CD4-positive, alpha-beta T cell treated with Interleukin-15 for 4 hours (primary cell): ENCODE measurements around the gene ZDHHC20.
A peak's percentile ranks its signal among the peaks of the same experiment; 100 is the strongest.

Experiments
- DNase-seq: peaks from one replicate; pipeline ENCODE4 v3.0.0-alpha.2; 2020; ENCODE audit warnings: low spot score

ZDHHC20 gene, protein sequence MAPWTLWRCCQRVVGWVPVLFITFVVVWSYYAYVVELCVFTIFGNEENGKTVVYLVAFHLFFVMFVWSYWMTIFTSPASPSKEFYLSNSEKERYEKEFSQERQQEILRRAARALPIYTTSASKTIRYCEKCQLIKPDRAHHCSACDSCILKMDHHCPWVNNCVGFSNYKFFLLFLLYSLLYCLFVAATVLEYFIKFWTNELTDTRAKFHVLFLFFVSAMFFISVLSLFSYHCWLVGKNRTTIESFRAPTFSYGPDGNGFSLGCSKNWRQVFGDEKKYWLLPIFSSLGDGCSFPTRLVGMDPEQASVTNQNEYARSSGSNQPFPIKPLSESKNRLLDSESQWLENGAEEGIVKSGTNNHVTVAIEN

DNA sequence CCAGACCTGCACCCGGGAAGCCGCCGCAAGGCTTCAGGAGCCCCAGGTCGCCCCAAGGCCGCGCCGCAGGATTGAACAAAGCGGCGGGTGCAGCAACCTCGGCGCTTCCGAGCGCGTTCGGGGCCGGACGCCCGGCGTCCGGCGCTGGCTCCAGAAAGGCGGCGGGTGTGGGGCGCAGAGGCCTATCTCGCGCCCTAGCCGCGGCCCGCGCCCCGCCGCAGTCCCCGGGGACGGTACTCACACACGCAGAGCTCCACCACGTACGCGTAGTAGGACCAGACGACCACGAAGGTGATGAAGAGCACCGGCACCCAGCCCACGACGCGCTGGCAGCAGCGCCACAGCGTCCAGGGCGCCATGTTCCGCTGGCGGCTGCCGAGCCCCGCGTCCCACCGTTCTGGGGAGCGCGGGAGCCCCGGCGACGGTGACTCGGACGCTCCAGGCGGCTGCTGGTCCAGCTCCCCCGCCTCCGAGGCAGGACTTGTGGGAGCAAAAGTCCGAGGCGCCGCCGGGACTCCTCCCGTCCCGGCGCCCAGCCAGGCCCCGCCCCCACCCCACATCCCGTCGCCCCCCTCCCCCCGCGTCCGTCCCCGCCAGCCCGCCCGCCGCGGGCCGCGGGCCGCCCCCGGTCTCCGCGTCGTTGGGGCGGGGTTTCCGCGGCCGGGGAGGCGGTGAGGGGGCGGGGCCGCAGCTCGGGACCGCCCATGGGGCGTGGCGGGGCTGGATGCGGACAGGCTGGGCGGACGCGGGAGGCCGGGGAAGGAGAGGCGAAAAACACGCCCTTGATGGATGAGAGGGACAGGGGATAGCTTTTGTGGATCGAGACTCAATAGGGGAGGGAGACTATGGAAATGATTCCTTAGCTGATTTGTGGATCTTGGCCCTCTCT, at the start of gene ZDHHC20:
Gene ZDHHC20 (minus strand): TSS at position 491 of the 889 bp plus-strand sequence. CDS start 132 bp downstream, at position 359.
- DNase-seq = peak; percentile 88

DNA sequence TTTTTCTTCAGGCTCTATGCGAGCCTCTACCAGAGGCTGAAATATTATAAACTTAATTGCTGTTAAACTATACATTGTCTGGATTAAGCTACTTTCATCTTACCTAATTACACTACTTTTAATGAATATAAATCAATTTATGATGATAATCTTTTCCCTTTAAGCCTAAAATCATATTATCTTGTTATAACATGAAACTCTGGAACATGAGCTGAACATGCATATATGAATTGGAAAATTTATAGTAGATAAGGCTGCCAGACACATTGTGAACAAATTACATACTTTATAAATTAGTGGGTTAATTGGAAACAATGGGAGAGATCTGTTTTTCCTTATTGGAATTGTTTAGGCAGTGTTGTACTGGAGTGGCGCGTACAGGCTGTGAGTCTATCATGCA, 45.3 kb upstream of the ZDHHC20 start:
- no peak for DNase-seq

DNA sequence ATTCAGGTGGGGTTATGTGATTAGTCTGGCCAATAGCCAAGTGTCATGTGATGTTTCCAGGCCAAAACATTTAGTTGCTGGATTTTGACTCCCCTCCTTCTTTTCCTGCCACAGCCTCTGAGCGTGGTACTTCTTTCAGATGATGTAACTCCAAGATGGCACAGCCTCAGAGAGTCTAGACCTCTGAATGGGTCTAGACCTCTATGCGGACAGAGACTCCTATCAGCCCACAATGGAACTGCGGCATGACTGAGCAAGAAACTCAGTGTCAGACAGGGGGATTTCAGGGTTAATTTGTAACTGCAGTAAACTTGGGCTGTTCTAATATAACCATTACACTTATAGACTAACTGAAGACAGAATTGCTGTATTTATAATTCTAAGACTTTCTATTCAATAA, 42.6 kb upstream of the ZDHHC20 start:
- DNase-seq = no peak

DNA sequence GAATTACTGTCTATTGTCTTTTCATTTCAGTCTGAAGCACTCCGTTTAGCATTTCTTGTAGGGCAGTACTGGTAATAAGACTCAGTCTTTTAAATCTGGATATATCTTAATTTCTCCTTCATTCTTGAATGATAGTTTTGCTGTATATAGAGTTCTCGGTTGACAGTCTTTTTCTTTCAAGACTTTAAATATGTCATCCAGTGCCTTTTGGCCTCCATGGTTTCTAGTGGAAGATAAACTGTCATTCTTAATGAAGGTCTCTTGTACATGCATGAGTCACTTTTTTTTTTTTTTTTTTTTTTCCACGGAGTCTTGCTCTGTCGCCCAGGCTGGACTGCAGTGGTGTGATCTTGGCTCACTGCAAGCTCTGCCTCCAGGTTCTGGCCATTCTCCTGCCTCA, 27.2 kb upstream of the ZDHHC20 start:
- DNase-seq = no peak

DNA sequence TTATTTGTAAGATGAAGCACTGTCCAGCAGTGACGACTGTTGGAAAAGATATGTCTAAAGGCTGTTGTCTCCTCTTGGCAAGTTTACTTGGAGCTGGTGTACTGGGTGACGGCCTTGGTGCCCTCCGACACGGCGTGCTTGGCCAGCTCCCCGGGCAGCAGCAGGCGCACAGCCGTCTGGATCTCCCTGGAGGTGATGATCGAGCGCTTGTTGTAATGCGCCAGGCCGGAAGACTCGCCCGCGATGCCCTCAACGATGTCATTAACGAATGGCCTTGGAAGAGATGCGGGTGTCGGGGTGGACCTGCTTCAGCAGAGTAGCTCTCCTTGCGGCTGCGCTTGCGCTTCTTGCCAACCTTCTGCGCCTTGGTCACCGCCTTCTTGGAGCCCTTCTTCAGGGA, 24.6 kb upstream of the ZDHHC20 start:
- no peak for DNase-seq

DNA sequence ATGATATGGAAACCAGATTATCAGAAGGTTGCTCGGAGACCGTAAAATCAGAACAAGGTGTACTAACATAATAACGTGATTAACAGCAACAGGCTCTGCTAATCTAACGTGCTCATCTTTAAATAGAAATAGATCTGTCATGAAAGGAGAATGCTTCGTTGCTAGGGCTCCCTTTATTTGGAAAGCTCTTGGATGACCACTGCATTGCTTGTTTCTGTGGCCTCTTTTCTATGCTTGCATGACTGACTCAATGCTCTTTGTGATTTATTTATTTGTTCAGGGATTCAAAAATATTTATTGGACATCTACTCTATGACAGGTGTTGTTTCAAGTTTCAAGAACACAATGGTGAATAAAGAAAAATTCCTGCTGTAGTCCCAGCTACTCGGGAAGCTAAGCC, 22.3 kb upstream of the ZDHHC20 start:
- no peak for DNase-seq

DNA sequence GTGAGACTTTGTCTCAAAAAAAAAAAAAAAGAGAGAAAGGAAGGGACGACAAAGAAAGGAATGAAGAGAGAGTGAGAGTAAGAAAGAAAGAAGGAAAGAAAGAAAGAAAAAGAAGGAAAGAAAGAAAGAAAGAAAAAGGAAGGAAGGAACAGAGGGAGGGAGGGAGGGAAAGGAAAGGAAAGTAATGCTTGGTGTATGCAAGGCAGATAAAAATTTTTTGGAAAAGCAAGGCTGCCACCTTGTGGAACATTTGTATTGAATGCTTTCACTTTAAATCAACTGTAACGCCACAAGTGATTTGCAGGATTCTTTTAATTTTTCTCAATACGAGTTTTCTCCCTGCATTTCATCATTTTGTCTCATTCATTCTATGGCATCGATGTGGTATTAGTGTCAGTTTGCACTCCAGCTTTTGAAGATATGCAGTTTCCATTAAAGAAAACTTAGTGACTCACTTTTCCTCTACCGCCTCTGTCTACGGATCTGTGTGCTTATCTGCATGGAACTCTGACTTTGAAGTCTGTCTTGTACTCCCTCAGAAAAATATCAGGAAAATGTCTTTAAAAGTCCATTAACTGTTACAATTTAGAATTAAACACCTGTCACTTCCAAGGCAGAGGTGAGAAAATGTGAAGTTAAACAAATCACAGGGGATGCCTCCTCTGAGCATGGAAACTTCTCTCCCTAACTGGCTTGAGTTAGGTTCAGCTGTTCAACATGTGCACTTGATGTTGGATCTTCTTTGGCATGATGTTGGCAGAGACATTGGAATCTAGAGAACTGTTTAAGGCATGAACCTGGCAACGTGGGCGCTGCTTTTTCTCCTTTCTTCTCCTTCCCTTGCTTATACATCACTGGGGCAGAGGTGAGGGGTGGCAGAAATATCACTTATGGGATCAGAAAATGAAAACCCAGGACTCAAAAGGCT, 20.0 kb upstream of the ZDHHC20 start:
- DNase-seq = peak; percentile 74

DNA sequence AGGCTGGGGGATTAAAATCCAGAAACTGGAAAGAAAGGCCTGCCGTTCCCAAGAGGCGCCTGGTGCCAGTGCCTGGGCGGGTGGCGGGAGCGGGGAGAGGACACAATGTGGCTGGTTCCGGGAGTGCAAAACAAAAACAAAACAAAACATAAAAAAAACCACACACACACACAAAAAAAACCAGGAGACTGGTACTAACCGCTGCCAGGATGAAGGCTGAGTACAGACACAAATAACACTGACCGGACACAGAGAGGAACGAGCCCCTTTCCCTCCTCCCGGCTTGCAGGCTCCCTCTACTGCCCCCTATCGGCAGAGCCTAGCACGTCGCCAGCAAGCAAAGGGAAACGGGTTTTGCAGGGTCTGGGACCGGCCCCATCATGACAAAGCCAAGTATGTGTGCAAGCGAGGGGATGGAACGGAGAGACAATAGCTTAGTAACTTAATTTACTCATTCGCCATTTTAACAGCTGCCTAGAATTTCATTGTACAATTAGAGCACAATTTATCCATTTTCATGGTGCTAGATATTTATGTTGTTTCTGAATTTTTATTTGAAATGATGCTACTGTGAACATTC, 17.9 kb upstream of the ZDHHC20 start:
- peak; percentile 83 for DNase-seq

DNA sequence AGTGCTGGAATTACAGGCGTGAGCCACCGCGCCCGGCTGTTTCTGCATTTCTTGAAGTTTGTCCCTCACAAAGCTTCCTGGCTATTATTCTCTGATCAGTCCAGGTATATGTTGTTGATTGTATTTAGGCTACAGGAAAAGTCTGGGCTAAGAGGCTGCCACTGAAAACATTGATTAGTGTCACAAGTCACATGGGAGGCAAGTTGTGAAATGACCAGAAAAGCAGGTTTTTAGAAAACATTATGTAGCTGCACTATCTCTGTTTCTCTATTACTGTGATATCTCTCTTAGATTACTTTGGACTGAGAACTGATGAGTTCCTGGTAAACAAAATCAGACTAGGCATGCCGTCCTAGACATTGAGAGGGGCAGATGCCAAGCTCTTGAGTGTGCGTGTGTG, 16.0 kb upstream of the ZDHHC20 start:
- no peak for DNase-seq

DNA sequence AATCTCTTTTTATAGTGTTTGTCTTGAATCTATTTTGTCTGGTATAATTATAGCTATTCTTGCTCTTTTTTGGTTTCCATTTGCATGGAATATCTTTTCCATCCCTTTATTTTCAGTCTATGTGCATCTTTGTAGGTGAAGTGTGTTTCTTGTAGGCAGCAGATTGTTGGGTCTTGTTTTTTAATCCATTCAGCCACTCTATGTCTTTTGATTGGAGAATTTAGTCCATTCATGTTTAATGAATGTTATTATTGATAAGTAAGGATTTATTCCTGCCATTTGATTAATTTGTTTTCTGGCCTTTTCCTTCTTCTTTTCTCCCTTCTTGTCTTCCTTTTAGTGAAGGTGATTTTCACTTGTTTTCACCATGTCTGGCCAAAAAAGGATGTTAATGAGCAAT, 11.7 kb upstream of the ZDHHC20 start:
- DNase-seq = no peak

DNA sequence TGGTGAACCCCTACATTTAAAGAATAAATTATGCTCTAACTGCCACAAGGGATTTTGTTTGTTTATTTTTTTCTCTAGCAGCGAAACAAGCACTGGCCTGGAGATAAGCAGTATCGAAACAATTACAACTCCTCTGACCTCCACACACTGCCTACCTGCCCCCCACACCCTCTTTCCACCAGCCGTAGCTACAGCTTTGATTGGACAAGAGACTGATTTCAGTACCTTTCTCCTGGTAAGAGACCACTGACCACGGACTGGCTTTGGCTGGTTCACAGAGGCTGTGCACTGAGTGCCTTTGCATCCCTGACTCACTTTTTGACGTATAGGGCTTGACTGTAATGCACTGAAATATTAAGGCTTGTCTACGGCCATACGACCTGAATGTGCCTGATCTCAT, 7.4 kb upstream of the ZDHHC20 start:
- DNase-seq = no peak

DNA sequence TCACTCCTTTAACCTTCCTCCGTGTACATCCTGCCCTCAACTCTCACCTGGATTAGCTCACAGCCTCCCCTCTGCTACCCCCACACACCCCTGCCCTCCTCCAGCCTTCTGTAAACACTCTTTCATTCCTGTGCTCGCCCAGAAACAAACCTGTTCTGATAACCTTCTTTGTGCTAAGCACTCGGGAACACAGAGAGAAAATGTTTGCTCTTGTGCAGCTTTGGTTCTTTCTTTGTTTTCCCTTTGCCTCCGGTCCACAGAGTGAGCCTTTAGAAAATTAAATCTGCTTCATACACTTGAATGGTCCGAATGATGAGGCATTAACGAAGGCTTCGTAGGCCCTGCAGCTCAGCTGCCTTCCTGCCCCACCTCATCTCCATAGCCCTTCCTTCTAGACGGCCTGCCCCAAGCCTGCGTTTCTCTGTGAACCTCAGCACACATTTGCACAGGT, 6.6 kb upstream of the ZDHHC20 start:
- no peak for DNase-seq

DNA sequence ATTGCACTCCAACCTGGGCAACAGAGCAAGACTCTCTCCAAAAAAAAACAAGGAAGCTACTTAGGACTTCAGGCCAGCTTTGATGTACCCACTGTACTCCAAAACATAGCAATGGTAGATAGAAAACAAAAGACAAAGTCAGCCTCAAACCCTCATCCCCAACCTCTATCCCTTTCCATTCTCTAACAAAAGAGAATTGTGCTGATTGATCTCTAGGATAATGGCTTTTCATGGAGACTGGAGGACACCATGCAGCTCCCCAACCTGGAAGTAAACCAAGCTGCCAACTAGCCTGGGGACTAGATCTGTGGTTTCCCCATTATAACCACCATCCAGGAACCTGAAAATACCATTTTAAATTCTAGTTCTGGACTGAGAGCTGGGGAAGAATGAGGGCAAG, 4.3 kb upstream of the ZDHHC20 start:
- DNase-seq = no peak

DNA sequence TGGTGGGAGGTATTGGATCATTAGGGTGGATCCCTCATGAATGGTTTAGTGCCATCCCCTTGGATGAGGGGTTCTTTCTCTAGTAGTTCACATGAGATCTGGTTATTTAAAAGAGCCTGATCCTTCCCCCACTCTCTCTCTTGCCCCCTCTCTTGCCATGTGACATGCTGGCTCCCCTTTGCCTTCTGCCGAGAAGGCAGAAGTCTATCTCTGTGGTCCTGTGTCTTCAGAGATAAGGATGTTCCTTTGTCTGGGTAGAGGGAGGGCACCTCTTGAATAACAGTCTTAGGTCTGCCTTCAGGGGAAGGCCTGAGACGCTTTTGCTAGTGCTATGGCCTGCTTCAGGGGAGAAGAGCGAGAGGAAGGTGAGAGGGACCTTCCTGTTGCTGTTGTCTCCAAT, 2.0 kb upstream of the ZDHHC20 start:
- DNase-seq = no peak

DNA sequence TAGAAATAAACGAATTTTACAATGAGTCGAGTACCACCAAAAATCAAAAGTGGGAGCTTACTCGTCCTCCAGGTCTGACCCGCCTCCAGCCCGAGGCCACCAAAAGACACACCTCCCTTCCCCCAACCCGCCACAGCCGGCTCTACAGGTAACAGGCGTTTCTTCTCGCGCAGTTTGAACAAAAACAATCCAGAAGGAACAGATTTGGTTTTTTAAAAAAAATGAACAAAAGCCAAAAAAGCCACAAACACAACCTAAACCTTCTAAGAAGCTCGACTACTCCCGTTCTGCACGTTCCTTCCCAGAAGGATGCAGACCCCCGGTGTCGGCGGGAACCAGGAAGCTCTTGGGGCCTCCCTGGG, 671 bp downstream of the ZDHHC20 start:
- DNase-seq = peak; percentile 43

DNA sequence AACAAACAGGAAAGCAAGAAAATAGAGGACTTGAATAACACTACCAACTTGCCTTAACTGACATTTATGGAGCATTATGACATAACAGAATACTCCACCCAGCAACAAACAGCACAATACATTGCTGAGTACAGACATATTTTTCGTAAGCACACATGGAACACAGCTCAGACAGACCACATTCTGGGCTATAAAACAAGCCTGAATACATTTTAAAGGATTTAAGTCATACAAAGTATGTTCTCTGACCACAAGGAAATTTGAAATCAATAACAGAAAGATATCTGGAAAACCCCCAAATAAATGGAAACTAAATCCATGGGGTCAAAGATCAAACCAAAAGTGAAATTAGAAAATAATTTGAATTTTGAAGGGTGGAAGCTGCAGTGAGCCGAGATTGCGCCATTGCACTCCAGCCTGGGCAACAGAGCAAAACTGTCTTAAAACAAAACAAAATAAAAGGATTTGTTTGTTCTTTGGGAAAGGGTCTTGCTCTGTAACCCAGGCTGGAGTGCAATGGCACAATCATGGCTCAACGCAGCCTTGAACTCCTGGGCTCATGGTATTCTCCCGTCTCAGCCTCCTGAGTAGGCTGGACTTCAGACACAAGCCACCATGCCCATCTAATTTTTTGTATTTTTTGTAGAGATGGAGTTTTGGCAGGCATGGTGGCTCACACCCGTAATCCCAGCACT, 5.6 kb downstream of the ZDHHC20 start:
- no peak for DNase-seq

DNA sequence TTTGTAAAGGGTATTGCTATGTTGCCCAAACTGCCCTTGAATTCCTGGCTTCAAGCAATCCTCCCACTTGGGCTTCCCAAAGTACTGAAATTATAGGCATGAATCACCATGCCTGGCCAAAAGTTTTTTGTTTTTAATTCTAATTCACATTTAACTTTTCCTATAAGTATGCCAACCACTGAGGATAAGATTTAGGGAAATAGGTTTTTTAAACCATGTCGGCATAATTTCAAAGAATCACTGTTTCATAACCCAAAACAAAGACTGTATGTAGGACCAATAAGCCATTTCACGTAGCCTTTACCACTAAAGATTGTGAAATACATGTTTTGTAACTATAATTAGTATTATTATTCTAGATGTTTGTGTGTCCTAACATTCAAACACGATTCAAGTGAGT, 8.2 kb downstream of the ZDHHC20 start:
- DNase-seq = no peak

DNA sequence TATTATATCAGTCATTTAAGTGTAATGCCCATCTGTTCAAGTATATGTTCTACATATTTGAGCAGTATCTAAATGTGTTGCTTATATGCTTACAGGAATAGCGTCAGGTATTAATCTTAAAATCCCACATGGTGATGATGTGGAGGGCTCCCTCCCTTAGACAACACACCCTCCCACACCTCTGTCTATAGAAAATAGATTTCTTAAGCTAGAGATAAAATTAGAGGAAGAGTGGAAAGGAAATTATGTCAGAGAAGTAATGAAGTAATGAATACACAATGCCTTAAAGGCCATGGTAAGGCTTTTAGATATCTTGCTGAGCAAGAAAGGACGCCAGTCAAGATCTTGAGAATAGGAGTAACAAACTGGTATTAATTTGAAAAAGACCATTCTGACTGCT, 12.4 kb downstream of the ZDHHC20 start:
- DNase-seq = no peak

DNA sequence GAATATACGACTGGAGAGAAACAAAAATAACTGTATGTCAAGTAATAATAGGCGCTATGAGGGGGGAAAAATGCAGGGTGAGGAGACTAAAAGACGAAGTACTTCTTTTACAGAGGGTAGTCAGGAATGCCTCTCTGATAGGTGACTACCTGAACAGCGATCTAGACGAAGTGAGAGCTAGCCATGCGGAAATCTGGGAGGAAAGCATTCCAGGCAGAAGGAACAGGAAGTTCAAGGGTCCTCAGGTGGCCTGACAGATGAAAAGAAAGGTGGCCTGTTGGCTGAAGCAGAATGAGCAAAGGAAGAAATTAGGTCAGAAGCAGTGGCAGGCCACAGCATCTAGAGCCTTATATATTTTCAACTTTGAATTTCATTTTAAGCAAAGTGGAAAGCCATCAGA, 13.3 kb downstream of the ZDHHC20 start:
- DNase-seq = no peak

DNA sequence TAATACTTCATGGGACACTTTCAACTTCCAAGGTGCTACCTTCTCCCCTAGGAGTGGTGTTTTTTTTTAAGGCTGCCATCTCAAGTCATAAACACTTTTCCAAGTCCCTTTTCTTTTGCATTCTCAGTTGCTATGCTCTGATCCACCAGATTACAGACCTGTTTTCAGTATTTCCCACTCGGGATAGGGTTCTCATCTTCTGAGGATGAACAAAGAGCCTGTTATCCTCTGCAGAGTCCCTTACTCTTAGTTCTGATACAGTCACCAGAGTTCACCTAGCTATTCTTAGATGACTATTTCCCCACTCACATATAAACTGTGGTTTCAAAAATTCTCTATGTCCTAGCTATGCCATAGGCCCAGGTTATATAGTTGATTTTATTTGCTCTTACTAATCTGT, 15.9 kb downstream of the ZDHHC20 start:
- no peak for DNase-seq

DNA sequence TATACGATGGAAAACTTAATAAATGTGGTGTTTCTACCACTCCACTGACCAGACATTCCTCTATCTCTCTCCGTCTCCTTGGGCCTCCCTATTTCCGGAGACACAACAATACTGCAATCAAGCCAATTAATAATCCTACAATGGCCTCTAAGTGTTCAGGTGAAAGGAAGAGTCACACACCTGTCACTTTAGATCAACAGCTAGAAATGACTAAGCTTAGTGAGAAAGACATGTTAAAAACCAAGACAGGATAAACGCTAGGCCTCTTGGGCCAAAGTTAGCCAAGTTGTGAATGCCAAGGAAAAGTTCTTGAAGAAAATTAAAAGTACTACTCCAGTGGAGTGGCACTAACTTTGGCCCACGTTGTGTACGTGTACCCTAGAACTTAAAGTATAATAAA, 22.5 kb downstream of the ZDHHC20 start:
- DNase-seq = no peak
